ENCODE measurements around the gene CDH26. TPM values are rescaled to one million over a fixed set of nuclear protein-coding genes. Genes with fewer than 3 reads are reported as not detected.

Gene CDH26
- total RNA-seq, 1 donor from 2014 or later, result 0.15 TPM

DNA sequence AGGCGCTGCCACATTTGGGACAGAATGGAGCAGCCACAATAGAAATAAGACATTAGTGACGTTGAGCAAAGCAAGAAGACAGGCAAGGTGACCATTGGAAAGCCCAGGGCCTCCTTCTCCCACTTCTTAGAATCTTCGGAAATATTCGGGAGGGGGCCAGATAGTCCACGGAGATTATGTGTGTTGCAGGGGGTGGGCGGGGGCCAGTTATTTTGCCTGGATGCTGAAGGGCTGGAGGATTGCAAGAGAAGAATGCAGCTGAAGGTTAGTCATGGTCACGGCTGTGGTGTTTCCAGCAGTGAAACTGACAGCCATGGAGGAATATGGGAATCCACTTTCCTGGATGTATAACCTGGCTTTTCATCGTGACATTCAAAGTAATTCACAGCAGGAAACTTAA is 88.6 kb downstream of the CDH26 start:
- DNase-seq (ENCODE audit: low read depth), result no peak

DNA sequence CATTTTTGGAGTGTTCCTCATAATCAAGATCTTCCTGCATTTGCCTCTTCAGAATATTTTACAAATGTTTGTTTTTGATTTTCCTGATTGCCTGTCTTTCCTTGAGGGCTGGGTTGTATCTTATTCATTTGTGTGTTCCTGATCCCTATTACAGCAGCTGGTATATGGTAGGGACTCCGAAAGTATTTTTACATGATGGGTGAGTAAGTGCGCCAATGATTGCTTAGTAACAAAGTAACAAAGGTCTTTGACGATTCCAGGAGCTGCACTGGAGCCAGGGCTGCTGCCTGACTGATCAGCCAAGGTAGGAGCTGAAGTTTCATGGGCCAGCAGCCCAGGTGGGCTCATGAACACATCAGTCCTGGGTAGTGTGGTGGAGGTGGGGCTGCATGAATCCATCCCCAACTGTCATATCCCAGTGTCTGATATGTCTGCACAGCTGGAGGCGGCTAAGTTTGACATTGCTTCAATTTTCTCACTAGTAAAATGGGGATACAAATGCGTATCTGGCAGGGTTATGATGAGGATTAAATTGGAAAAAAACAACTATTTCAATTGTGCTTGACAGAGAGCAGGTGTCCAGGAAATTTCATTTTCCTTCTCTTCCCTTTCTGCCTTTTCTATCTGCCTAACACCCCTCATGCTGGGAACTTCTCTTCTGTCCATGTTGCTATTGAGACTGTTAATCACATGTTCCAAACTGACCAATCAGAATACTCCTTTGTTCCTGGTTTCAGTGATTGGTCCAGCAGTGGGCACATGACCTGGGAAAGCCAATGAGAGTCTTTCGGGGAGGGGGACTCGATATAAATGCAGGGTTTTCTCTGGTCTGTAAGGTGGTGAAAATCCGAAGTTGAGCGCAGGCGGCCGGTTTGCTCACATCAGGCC is 90.7 kb downstream of the CDH26 start:
- no peak for DNase-seq (ENCODE audit: low read depth)

DNA sequence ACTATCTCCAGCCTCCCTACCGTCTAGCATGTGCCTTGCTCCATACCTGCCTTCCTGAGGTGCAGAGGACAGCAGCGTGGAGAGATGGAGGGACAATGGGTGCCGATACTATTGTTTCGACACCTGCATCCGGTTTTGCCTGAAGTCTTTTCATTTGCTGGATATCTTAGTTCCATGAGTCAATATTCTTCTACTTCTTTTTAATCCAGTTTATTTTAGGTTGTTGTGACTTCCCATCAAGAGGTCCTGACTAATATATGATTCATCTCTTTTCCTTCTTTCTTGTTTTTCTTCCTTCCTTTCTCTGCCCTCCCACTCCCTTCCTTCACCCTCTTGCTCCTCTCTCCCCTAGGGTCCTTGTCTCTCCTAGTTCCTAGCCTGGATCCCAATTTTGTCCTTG is 91.4 kb downstream of the CDH26 start:
- no peak for DNase-seq (ENCODE audit: low read depth)

DNA sequence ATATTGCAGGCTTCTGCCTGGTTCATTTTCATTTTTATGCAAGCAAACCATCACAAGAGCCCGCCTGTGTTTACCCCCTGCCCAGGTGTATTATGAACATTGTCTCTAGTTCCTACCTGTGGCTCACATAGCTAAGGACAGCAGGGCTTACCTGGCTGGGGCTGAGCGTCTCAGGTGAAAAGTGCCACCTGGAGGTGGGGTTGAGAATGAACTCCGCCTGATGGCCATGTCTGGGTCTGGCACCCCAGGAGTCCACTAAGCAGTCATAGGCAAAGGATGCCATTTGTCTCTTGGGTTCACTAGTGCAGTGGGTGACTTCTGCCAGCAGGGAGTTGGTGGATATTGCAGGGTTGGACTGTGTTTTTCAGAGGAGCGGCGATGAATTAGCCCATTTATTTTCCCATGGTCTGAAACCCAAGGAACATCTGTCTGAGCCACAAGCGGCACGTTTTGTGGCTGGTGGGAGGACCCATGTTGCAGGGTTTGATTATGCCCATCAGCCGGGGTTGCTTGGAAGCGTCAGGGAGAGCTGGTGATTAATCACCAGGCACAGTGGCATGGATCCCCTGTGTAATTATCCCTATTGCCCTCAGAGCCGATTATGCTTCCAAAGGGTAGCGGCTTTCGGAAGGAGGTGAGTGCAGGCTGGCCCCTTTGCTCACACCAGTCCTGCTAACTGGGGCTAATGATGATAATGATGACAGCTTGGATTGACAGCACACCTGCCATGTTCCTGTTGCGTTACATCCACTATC is 92.1 kb downstream of the CDH26 start:
- no peak for DNase-seq (ENCODE audit: low read depth)

DNA sequence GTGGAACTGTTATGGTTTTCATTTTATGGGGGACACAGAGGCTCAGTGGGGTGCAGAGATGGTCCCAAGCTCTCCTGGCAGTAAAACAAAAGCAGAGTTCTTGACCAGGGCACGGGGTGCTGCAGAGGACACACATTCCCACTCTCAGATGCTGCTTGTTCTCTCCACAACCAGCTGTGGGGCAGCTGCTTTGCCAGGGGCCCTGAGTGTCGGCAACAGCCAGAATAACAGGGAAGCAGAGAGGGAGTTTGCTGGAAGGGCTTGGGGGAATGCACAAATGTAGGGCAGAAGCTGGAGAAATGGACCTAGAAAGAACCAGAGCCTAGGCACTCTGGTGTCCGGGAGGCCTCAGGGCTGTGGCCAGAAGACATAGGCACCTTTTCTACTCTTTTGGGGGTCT is 93.7 kb downstream of the CDH26 start:
- DNase-seq (ENCODE audit: low read depth), result no peak

DNA sequence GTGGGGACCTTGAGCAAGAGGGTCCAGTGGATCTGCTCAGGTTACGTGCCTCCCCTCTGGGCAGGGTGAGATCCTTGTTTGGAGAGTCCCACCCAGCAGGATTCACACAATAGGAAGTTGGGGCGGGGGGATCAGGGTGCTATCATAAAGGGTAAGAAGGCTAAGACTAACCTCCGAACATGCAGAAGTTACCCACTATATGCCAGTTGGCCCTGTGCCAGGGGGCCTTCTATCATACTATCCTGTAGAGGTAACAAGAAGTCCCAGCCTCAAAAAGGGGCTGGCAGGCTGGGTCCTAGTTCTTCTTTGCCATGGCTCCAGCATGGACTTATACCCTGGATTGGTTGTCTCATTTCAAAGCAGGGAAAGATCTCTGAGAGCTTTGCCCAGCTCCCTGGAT is 94.1 kb downstream of the CDH26 start:
- DNase-seq (ENCODE audit: low read depth), result no peak

DNA sequence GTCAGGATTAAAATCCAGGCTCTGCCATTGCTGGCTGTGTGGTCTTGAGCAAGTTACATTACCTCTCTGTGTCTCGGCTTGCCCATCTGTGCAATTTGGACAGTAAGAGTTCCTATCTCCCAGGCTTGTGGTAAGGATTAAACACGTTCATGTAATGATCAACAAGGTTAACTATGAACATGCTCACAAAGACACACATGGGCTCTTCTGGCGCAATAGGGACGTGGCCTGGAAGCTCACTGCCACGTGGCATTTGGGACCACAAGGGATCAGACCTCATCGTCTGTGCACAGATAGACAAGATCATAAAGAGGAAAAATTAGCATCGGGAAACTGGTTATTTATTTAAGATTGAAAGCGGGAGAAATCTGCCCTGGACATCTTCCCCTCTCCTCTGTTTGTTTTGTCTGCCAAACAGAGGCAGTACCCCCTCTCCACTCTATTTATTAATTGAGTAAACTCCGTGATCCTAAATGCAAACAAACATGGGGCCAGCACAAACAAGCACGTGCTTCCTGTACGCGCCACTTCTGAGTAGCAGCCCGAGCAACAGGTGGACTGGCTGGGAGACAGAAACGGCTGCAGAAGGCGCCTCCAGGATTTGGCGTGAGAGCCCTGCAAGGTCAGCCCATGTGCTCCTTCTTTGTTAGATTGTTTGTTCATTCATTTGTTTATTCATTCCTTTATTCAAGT is 95.0 kb downstream of the CDH26 start:
- DNase-seq (ENCODE audit: low read depth), result peak; percentile 57

DNA sequence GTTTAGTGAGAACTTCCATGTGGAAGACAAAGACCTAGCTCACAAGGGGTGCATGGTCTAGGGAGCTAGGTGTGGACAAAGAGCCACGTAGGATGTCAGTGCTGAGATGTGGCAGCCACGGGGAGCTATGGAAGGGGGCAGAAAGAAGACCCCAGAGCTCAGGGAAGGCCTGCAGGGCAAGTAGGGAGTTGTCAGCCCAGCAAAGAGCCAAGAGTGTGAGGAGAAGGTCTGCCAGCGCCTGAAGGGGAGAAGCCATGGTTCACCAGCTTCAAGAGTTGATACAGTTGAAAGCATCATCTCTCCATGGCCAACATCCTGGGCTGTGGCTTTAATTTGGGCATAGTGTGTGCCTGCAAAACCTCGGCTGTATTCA is 95.6 kb downstream of the CDH26 start:
- DNase-seq (ENCODE audit: low read depth), result no peak

DNA sequence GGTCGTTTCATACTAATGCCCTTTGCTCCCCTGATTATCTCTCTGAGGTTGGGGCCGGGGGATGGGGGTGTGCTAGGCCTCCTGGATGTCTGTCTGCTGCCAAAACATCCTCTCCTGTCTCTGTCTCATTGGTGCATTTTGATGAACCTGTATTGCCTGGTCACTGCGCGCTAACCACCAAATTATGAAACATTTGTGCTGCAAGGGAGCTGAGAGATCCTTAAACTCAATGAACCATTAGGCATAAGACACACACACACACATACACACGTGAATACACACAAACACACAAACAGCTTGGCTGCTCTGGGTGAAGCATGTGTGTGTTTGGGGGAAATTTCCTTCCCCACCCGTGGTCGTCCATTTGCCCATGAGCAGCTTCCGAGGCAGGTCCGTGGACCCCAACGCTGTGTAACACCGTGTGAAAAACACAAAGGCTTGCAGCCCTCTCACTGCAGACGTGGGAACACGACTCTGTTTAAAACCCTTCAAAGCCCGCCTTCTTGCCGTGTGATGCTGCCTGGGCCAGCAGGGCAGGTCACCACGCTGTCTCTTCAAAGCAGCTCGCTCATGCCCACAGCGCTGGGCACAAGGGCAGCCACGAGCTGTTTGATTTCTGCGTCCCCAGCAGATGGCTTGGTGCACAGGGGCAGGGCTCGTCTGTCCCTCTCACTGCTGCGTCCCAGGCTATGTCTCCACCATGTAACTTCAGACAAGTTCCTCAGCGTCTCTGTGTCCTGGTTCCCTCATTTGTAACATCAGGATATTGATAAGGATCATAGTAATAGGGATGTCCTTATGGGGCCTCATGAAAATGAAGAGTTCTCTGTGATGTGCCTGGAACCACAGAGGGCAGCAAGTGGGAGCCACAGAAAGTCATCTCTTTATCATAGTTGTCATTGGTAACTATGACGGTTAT is 96.8 kb downstream of the CDH26 start:
- DNase-seq (ENCODE audit: low read depth), result no peak

DNA sequence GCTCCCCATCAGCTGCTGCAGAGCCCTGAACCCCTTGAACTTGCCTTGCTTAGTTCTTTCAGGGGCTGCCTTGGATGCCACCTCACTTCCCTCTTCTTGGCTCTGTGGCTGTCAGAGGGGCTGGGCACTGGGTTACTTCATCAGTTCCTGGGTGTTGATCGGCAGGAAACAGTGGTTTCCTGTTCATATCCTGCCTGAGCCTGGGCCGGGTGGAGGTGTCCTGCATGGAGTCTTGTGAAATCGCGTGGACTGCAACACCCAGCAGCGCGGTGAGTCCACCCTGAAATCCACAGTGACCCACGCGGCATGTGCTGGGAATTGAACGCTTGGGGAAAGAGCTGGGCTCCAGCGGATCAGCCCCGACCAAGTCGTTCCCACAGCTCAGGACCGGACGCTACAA is 97.5 kb downstream of the CDH26 start:
- DNase-seq (ENCODE audit: low read depth), result no peak

DNA sequence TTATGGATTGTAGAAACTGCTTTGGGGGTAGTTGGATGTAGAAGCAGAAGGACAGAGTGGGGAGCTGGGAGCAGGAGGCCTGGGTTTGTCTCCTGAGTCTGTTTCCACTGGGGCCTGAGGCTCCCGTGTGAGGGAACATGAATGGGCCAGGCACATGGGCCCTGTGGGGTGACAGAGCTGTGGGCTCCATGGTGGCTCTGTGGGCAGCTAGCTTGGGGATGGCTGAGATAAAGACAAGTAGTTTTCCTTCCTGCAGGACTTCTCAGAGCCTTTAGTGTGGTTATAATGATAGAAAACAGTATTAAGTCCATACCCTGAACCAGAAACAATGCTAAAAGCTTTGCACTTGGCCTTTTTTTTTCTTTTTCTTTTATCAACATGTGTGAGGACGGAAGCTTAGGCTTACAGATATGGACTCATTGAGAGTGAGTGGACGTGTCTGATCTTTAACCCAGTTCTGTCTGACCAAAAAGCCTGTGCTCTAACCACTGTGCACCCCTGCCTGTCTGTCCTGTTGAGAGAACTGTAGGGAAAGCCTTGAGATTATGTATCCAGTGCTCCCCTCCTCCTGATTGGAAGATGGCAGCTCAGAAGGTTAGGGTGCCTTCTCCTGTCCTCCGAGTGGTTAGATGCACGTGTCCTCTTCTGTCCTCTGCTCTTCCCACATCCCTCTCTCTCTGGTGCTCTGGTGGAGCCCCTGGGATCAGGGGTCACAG is 98.3 kb downstream of the CDH26 start:
- DNase-seq (ENCODE audit: low read depth), result no peak

DNA sequence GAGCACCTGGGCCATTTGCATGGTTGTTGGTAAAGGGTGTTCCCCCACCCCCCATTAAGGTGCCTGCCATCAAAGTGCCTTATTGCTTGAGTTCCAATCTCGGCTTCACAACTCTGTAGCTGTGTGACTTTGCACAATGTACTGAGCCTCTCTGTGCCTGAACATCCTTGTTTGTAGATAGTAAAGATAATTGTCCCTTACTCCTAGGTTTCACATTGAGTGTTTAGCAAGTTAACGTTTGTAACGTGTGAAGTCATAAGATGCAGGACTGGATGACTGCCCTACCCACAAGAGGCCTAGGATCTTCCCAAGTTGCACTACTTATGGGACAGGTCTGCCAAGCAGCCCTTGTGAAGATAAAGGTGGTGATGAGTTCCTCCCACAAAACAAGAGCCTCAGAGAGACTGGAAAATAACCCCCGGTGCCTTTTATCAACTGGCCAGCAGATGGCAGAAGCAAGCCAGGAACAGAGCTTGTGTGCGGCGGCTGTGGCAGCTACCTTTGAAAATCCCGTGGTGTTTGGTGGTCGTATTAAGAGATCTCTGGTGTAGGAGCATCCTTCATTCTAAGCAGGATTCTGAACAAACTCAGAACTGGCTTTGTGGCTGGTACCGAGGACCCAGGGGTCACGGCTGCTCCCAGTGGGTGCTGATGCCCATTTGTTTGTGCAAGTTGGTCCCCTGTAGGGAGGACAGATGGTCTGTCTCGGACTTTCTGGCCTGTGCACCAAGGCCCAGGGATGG is 99.1 kb downstream of the CDH26 start:
- peak; percentile 34 for DNase-seq (ENCODE audit: low read depth)

DNA sequence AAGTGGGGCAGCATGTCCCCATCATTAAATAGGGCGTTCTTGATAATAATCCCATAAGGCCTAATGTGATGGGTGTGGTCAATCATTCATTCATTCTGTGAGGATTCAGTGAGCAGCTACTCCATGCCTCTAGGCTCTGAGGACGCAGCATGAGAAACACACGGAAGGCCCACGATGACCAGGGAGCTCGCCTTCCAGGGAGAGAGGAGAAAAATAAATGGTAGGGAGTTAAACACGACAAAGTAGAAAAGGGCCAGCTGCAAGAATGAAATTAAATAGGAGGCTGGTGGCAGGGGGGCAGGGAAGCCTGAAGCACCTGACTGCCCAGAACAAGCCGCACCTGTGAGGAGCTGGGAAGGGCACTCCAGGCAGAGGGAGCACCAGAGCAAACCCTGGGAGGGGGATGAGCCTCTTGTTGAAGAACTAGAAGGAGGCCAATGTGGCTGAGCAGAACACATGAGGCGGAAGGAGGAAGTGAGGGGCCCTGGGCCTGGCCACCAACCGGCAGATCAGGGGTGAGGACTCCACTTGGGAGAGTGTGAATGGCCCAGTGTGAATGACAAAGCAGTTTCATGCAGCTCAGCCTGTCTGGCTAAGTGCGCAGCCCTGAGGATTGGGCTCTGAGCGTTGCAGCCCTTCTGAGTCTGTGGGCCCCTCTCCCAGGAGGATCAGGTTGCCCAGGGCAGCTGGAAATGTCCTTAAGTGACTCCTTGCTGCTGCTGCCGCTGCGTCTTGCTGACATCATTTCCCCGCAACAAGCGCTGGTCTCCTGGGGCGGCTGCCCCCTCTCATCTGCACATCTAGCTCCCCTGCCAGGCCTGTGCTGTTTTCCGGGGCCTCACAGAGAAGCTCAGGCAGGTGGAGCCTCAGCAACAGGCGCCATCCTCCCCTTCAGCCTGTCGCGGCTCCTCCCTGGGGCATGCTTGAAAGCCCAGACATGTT is 99.9 kb downstream of the CDH26 start:
- no peak for DNase-seq (ENCODE audit: low read depth)

DNA sequence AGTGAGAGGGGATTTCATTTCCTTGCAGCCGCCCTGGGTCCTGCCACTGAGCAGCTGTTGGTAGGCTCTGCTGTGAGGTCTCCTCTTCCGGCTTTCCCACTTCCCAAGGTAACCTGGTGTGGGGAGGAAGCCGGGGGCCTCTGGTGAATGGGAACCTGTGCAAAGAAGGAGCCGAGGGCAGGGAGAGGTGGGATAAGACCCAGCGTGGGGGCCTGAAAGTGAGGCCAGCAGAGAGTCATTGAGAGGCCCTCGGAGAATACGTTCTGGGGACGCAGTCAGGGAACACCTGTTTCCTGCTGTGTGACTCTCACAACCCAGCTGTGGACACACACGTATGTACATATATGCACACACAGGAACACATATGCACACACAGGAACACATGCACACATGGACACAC is 100.7 kb downstream of the CDH26 start:
- DNase-seq (ENCODE audit: low read depth), result no peak

DNA sequence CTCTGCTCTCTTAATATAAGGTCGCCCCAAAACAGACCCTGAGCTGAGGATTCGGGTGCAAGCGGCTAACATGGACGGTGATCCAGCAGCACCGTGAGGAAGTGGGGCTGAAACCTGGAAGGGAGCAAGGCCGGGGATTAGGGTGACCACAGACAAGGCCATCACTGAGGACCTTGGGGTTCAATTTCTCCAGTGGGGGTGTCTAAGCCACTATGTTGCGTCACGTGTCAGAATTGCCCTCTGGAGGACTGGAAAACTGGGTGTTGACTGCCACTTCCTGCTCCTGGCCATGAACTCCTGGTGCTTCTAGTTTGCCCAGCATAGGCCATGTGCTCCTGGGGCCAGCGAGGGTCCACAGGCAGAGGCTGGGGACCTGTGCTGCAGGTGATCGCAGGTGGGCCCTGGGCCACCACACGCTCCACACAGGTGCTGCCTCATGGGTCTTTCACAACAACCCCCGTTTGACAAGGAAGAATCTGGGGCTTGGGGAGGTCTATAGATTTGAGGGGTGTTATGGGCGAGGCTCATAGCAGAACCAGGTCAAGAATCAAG is 101.9 kb downstream of the CDH26 start:
- DNase-seq (ENCODE audit: low read depth), result no peak

DNA sequence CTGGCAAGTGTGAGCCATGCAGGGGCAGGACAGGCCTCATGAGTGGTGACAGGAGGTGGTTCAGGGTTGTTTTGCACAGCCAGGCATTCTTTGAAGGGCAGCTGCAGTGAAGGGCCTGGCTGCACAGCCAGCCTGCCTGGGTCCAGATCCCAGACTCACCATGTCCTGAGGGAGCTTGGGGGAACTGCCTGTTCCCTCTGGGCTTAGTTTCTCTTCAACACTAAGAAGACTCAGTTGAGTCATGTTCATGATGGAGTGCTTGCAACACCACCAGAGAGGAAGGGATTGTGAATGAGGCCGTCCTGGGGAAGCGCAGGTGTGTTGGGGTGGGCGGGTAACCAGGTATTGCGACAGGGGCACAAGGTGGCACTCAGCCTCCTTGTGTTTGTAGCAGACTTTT is 102.4 kb downstream of the CDH26 start:
- DNase-seq (ENCODE audit: low read depth), result no peak

DNA sequence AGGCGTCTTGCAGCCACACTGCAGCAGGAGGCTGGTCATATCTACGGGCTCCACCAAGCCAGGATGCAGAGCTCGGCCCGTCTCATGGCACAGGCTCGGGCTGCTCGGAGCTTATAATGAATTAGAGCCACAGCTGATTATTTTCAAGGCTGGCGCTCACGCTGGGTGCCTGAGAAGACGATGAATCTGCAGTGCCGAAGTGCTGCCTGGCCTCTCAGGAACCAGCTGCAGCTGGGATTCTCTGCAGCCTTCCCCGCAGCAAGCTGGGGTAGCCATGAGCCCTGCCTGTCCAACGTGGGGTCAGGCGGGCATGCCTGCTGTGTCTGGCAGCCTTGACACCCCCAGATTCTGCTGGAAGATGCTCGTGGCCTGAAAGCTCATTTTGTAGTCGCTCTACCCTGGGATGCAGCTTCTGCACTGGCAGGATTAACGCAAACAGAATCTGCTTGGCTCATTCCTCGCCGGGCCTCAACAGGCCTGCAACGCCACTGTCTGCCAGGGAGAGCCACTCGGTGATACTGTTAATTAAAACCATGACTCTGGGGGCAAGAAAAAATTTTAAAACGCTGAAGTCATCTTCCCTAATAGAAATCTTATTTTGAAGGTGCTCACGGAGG is 104.3 kb downstream of the CDH26 start:
- no peak for DNase-seq (ENCODE audit: low read depth)

DNA sequence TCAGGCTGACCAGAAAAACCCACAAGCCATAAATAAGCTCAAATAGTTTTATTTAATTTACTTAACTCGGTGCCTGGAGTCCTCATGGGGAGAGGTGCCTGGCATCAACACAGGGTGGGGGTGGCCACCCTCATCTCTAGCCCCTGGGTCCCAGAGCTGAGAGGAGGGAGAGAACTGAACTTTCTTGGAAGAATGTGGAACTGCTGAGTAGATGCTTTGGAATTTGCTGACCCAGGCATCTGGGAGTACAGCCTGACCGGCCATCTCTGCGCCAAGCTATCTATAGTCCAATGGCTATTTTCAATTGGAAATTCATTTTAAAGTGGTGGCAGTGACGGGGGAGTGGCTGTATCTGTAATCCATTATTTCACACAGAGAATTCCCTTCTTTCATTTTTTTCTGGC is 104.8 kb downstream of the CDH26 start:
- DNase-seq (ENCODE audit: low read depth), result peak; percentile 15
